OCI-LY3 (cell line): ENCODE data around the gene RGMB.

ENCODE experiments used
- H2AFZ ChIP-seq: fragments of 200-600, 300-600 bp; shearing (Covaris generic); 2 replicates; pipeline ENCODE4 v1.6.0; 2014; ENCODE audit warnings: antibody characterized with exemption, low read depth, low read length
- H3K27ac ChIP-seq: fragments of 200-600, 300-600 bp; sonication (generic); 2 replicates; pipeline ENCODE4 v1.5.1; 2014; ENCODE audit warnings: mild to moderate bottlenecking, low read length, moderate library complexity, mixed read lengths
- H3K27me3 ChIP-seq: fragments of 200-600, 300-600 bp; sonication (generic); 2 replicates; pipeline ENCODE4 v1.6.1; 2014; ENCODE audit warnings: low read depth, low read length, mixed read lengths
- H3K36me3 ChIP-seq: fragments of 200-600, 300-600 bp; sonication (generic); replicated peaks from 2 replicates; pipeline ENCODE3; 2014; ENCODE audit warnings: low read depth, low read length, mixed read lengths
- H3K4me1 ChIP-seq: fragments of 300-600, 200-600 bp; sonication (generic); 2 replicates; pipeline ENCODE4 v1.6.1; 2014; ENCODE audit warnings: low read length, mixed read lengths
- H3K4me2 ChIP-seq: fragments of 200-600, 300-600 bp; sonication (generic); 2 replicates; pipeline ENCODE4 v1.6.1; 2014; ENCODE audit warnings: low read length, mixed read lengths
- H3K4me3 ChIP-seq: fragments of 300-600, 200-600 bp; sonication (generic); 2 replicates; pipeline ENCODE4 v1.5.1; 2014; ENCODE audit warnings: antibody characterized with exemption, mild to moderate bottlenecking, low read length, moderate library complexity
- H3K79me2 ChIP-seq: fragments of 300-600, 200-600 bp; shearing (Covaris generic); 2 replicates; pipeline ENCODE4 v1.6.1; 2014; ENCODE audit warnings: mild to moderate bottlenecking, low read length, mixed read lengths
- H3K9ac ChIP-seq: fragments of 300-600, 200-600 bp; shearing (Covaris generic); 2 replicates; pipeline ENCODE4 v1.6.0; 2014; ENCODE audit warnings: mild to moderate bottlenecking, low read length, moderate library complexity
- H3K9me3 ChIP-seq: fragments of 200-600, 300-600 bp; shearing (Covaris generic); 2 replicates; pipeline ENCODE4 v1.6.1; 2014; ENCODE audit warnings: low read length, mixed read lengths; ENCODE audit not compliant: insufficient read depth
- H4K20me1 ChIP-seq: fragments of 200-600, 300-600 bp; sonication (generic); 2 replicates; pipeline ENCODE4 v1.6.1; 2016; ENCODE audit warnings: low read length, mixed read lengths; ENCODE audit not compliant: insufficient read depth
- CTCF ChIP-seq: fragments of 200-600, 300-600 bp; sonication (generic); IDR thresholded peaks from 2 replicates; pipeline ENCODE4 v1.5.1; 2014; ENCODE audit warnings: antibody characterized with exemption, low read length, low read depth
- EZH2phosphoT487 ChIP-seq: fragments of 200-600 bp; shearing (Covaris generic); IDR thresholded peaks from 2 replicates; pipeline ENCODE4 v1.6.1; 2018; ENCODE audit warnings: antibody characterized with exemption, mixed run types, low read depth

RGMB gene

GRCh38 chr5:98784411-98784810 lies 10.9 kb downstream of the RGMB start:
- no peak for TF ChIP-seq EZH2phosphoT487
- TF ChIP-seq CTCF: no peak
- Histone ChIP-seq H3K9ac (no peak overlapping the region), H3K27ac (no peak overlapping the region), H4K20me1 (no peaks in the 10 kb centered on the region; the same call in 1 of the 2 replicates), H3K79me2 (peaks cover 31% of the 10 kb centered on the region), H3K4me1 (no peaks in the 10 kb centered on the region), H3K9me3 (no peaks in the 10 kb centered on the region), H2AFZ (no peak overlapping the region), H3K36me3 (peaks cover 16% of the 10 kb centered on the region), H3K4me2 (no peak overlapping the region), H3K27me3 (no peaks in the 10 kb centered on the region), H3K4me3 (no peak overlapping the region)

- Histone ChIP-seq H3K4me1 (no peaks in the 10 kb centered on the region), H2AFZ (no peak overlapping the region), H3K79me2 (peaks cover 31% of the 10 kb centered on the region), H3K27me3 (no peaks in the 10 kb centered on the region), H3K27ac (no peak overlapping the region), H3K9ac (no peak overlapping the region), H3K4me3 (no peak overlapping the region), H3K9me3 (no peaks in the 10 kb centered on the region), H3K4me2 (no peak overlapping the region), H3K36me3 (peaks cover 9% of the 10 kb centered on the region), H4K20me1 (no peaks in the 10 kb centered on the region; the same call in 1 of the 2 replicates)
- TF ChIP-seq EZH2phosphoT487 (no peak), CTCF (no peak)
Measured at GRCh38 chr5:98785244-98785643, 11.8 kb downstream of the RGMB start.

- TF ChIP-seq CTCF (no peak), EZH2phosphoT487 (no peak)
- Histone ChIP-seq H2AFZ (no peak overlapping the region), H3K9ac (no peak overlapping the region), H3K4me1 (no peaks in the 10 kb centered on the region), H3K9me3 (no peaks in the 10 kb centered on the region), H3K79me2 (peaks cover 37% of the 10 kb centered on the region), H4K20me1 (no peaks in the 10 kb centered on the region; the same call in 1 of the 2 replicates), H3K4me2 (no peak overlapping the region), H3K27me3 (no peaks in the 10 kb centered on the region), H3K27ac (no peak overlapping the region), H3K36me3 (peaks cover 3% of the 10 kb centered on the region), H3K4me3 (no peak overlapping the region)
Measured at GRCh38 chr5:98786191-98786853, 12.9 kb downstream of the RGMB start.

GRCh38 chr5:98787131-98787719 lies 13.8 kb downstream of the RGMB start:
- Histone ChIP-seq H2AFZ (no peak overlapping the region), H3K27ac (no peak overlapping the region), H3K4me2 (no peak overlapping the region), H3K79me2 (peaks cover 37% of the 10 kb centered on the region), H3K9me3 (no peaks in the 10 kb centered on the region), H3K4me1 (no peaks in the 10 kb centered on the region), H4K20me1 (no peaks in the 10 kb centered on the region; the same call in 1 of the 2 replicates), H3K4me3 (no peak overlapping the region), H3K27me3 (no peaks in the 10 kb centered on the region), H3K9ac (no peak overlapping the region), H3K36me3 (peaks cover 3% of the 10 kb centered on the region)
- TF ChIP-seq CTCF: no peak
- no peak for TF ChIP-seq EZH2phosphoT487
